GM18867 (cell line): ENCODE measurements around the gene SYNRG.
A peak's percentile ranks its signal among the peaks of the same experiment; 100 is the strongest.

Experiments used
- ATAC-seq: cut with Tn5 transposase; IDR thresholded peaks from one replicate; pipeline ENCODE4 v1.9.1; 2021; ENCODE audit warnings: mild to moderate bottlenecking, moderate library complexity; ENCODE audit not compliant: unreplicated experiment

Gene SYNRG

GRCh38 chr17:37502009-37502936, 106.9 kb downstream of the SYNRG start:
- no peak for ATAC-seq

- no peak for ATAC-seq
Measured at GRCh38 chr17:37500378-37500777, 108.8 kb downstream of the SYNRG start.

GRCh38 chr17:37494971-37495370, 114.2 kb downstream of the SYNRG start:
- no peak for ATAC-seq

GRCh38 chr17:37494401-37494831, 114.8 kb downstream of the SYNRG start:
- no peak for ATAC-seq

- ATAC-seq: no peak
Measured at GRCh38 chr17:37493249-37494027, 115.8 kb downstream of the SYNRG start.

- no peak for ATAC-seq
Measured at GRCh38 chr17:37492167-37492566, 117.1 kb downstream of the SYNRG start.

GRCh38 chr17:37490638-37491614, 118.3 kb downstream of the SYNRG start:
- ATAC-seq: no peak

- ATAC-seq: peak; percentile 55
Measured at GRCh38 chr17:37490022-37490587, 119.1 kb downstream of the SYNRG start.

GRCh38 chr17:37489197-37490001, 119.8 kb downstream of the SYNRG start, which contains the start of gene DUSP14:
Gene DUSP14, plus strand, starts transcription at chr17:37489891. Its CDS starts 22,382 bp downstream, at chr17:37512273.
- peak; percentile 71 for ATAC-seq

- no peak for ATAC-seq
Measured at GRCh38 chr17:37488607-37489196, 120.5 kb downstream of the SYNRG start.

GRCh38 chr17:37488009-37488604, 121.1 kb downstream of the SYNRG start:
- ATAC-seq: no peak

- ATAC-seq: no peak
Measured at GRCh38 chr17:37485938-37486570, 123.2 kb downstream of the SYNRG start.

GRCh38 chr17:37483311-37484039, 125.7 kb downstream of the SYNRG start:
- no peak for ATAC-seq

GRCh38 chr17:37481001-37481665, 128.1 kb downstream of the SYNRG start:
- ATAC-seq: no peak

GRCh38 chr17:37480427-37480826, 128.8 kb downstream of the SYNRG start:
- ATAC-seq: no peak

- no peak for ATAC-seq
Measured at GRCh38 chr17:37479025-37479424, 130.2 kb downstream of the SYNRG start.

- ATAC-seq: no peak
Measured at GRCh38 chr17:37478187-37478586, 131.0 kb downstream of the SYNRG start.
